A549 (cell line): ENCODE data around the gene KRT7. TPM values are rescaled to one million over a fixed set of nuclear protein-coding genes. Genes with fewer than 3 reads are reported as not detected.

ENCODE experiments used
- ATAC-seq, 2 experiments: fragments of 200-7000 bp in 1 of 2; fragments of >200 bp in 1 of 2; cut with Nextera tagmentation in 1 of 2; cut with Tn5 transposase in 1 of 2; 3 replicates each; pipeline versions ENCODE4 v1.8.0 to v1.9.1; 2018 to 2020; ENCODE audit warnings: mild to moderate bottlenecking in 1 of 2, moderate library complexity in 1 of 2
- CTCF ChIA-PET: fragments of 300-600 bp; sonication (Branson Sonifier 250); formaldehyde crosslinking; extraction: SDS; loops from one replicate; lab custom pipeline; 2021; ENCODE audit warnings: antibody characterized with exemption, inconsistent platforms; lab: Yijun Ruan, JAX
- POLR2A ChIA-PET: fragments of 350-600 bp; formaldehyde crosslinking; extraction: SDS; loops from one replicate; lab custom pipeline; 2021; ENCODE audit warnings: antibody characterized with exemption, inconsistent platforms; lab: Yijun Ruan, JAX
- DNase-seq, 2 experiments: peaks; one replicate each; pipeline versions ENCODE4 v3.0.0 to v3.0.0-alpha.2; 2011 to 2016; ENCODE audit warnings: low read depth in 1 of 2, low spot score in 1 of 2
- FAIRE-seq: peaks from 2 replicates; lab custom pipeline; 2011; peaks lifted over from hg19 to GRCh38; lab: Jason Lieb, UNC
- H3K27ac ChIP-seq, 2 experiments: fragments of >200 bp; sonication (Bioruptor Twin); formaldehyde crosslinking; 3 replicates each; pipeline ENCODE4 v1.5.1; 2016 to 2017
- H3K4me1 ChIP-seq: fragments of >200 bp; sonication (Bioruptor Twin); formaldehyde crosslinking; 3 replicates; pipeline ENCODE4 v1.6.1; 2016
- H3K4me2 ChIP-seq: fragments of >200 bp; sonication (Bioruptor Twin); formaldehyde crosslinking; 3 replicates; pipeline ENCODE4 v1.6.1; 2016
- H3K4me3 ChIP-seq: fragments of >200 bp; sonication (Bioruptor Twin); formaldehyde crosslinking; 3 replicates; pipeline ENCODE4 v1.5.1; 2016
- H3K9me3 ChIP-seq: fragments of >200 bp; sonication (Bioruptor Twin); formaldehyde crosslinking; 3 replicates; pipeline ENCODE4 v1.6.1; 2016
- CHD4 ChIP-seq: fragments of 200-600 bp; sonication (generic); IDR thresholded peaks from 2 replicates; pipeline ENCODE4 v1.6.1; 2016; ENCODE audit warnings: antibody characterized with exemption, mild to moderate bottlenecking, borderline replicate concordance
- EHF ChIP-seq: fragments of 250-450 bp; sonication (Bioruptor Pico); IDR thresholded peaks from 2 replicates; pipeline ENCODE4 v1.5.0; 2020; ENCODE audit warnings: mild to moderate bottlenecking
- FOSB ChIP-seq: fragments of 250-450 bp; sonication (Bioruptor Pico); IDR thresholded peaks from 2 replicates; pipeline ENCODE4 v1.5.0; 2020; ENCODE audit warnings: mild to moderate bottlenecking, moderate library complexity
- HOXA7 ChIP-seq: fragments of 250-450 bp; sonication (Bioruptor Pico); IDR thresholded peaks from 2 replicates; pipeline ENCODE4 v1.5.0; 2020; ENCODE audit warnings: mild to moderate bottlenecking, moderate library complexity
- HOXB5 ChIP-seq: fragments of 250-450 bp; sonication (Bioruptor Pico); IDR thresholded peaks from 2 replicates; pipeline ENCODE4 v1.5.0; 2020; ENCODE audit warnings: mild to moderate bottlenecking, moderate library complexity
- JUN ChIP-seq, 2 experiments: fragments of >200 bp; sonication (Bioruptor Twin); formaldehyde crosslinking; IDR thresholded peaks; 2 replicates in 1 of 2; 3 replicates in 1 of 2; pipeline ENCODE4 v1.6.1; 2016 to 2017
- KDM1A ChIP-seq: fragments of 200-600 bp; sonication (generic); IDR thresholded peaks from 2 replicates; pipeline ENCODE4 v1.6.1; 2016; ENCODE audit warnings: low read depth, mild to moderate bottlenecking
- MAFK ChIP-seq: fragments of 450-650 bp; IDR thresholded peaks from 2 replicates; pipeline ENCODE4 v1.6.1; 2014; ENCODE audit not compliant: partially characterized antibody
- MAZ ChIP-seq: fragments of 150-350 bp; IDR thresholded peaks from 2 replicates; pipeline ENCODE4 v1.6.1; 2014; ENCODE audit warnings: antibody characterized with exemption, low read depth, low read length, borderline replicate concordance
- POLR2AphosphoS2 ChIP-seq: conservative IDR thresholded peaks from 2 replicates; pipeline ENCODE4 v1.6.1; 2012; ENCODE audit warnings: low read length, improper control_type of control experiment, inconsistent platforms
- RCOR1 ChIP-seq: fragments of 150-350 bp; IDR thresholded peaks from 2 replicates; pipeline ENCODE4 v1.6.1; 2014; ENCODE audit warnings: antibody characterized with exemption, low read length, low read depth
- SREBF2 ChIP-seq: fragments of 450-650 bp; IDR thresholded peaks from 2 replicates; pipeline ENCODE4 v1.6.1; 2014; ENCODE audit warnings: mild to moderate bottlenecking, moderate library complexity
- TP53 ChIP-seq: fragments of 250-450 bp; sonication (Bioruptor Pico); IDR thresholded peaks from 2 replicates; pipeline ENCODE4 v1.5.0; 2021; ENCODE audit warnings: mild to moderate bottlenecking, moderate library complexity
- ZNF302 ChIP-seq: fragments of 250-450 bp; sonication (Bioruptor Pico); IDR thresholded peaks from 2 replicates; pipeline ENCODE4 v1.9.0; 2021; ENCODE audit warnings: inconsistent platforms, mild to moderate bottlenecking, moderate library complexity
- WGBS: methylation state at CpG from one replicate; pipeline ENCODE4 v1.1.6; 2017; ENCODE audit errors: missing lambda C conversion rate; 5-methylcytosine and 5-hydroxymethylcytosine counted together
- polyA plus RNA-seq, 4 experiments: library from polyadenylated mRNA; depleted of rRNA in 3 of 4; stranded (reverse); fragments of >200 nt; fragmentation: RNase III in 1 of 4; extraction: RNeasy Plus Mini Kit Qiagen cat#74134 plus additional on column Dnase treatment in 1 of 4; gene quantifications; 2 replicates in 3 of 4; 3 replicates in 1 of 4; pipeline ENCODE4 v1.2.3, GENCODE V29; 2011 to 2017
- TF ChIP-seq, protein P1 (sequence below): fragments of >200 bp; sonication (Bioruptor Twin); formaldehyde crosslinking; IDR thresholded peaks from 3 replicates; pipeline ENCODE4 v1.5.1; 2016
- TF ChIP-seq, protein P2 (sequence below): IDR thresholded peaks from 2 replicates; pipeline ENCODE4 v1.6.1; 2012
- TF ChIP-seq, protein P3 (sequence below): fragments of >200 bp; sonication (Bioruptor Twin); formaldehyde crosslinking; IDR thresholded peaks from 3 replicates; pipeline ENCODE4 v1.6.1; 2016
- TF ChIP-seq, protein P4 (sequence below): fragments of 150-350 bp; IDR thresholded peaks from 2 replicates; pipeline ENCODE4 v1.6.1; 2014; ENCODE audit warnings: low read depth, mild to moderate bottlenecking, low read length
- TF ChIP-seq, protein P5 (sequence below): IDR thresholded peaks from 2 replicates; pipeline ENCODE4 v1.6.1; 2012; ENCODE audit warnings: low read depth, borderline replicate concordance
- TF ChIP-seq, protein P6 (sequence below): fragments of 250-450 bp; sonication (Bioruptor Pico); IDR thresholded peaks from 2 replicates; pipeline ENCODE4 v1.5.0; 2021; ENCODE audit warnings: mild to moderate bottlenecking, moderate library complexity, borderline replicate concordance
- TF ChIP-seq, protein P7 (sequence below): fragments of 450-650 bp; IDR thresholded peaks from 2 replicates; pipeline ENCODE4 v1.6.1; 2014; ENCODE audit warnings: antibody characterized with exemption
- TF ChIP-seq, protein P8 (sequence below): IDR thresholded peaks from 2 replicates; pipeline ENCODE4 v1.6.1; 2012

KRT7 gene
- polyA plus RNA-seq, 2 of the 4 experiments (the other 2 are of a cell fraction): 2,623 to 3,055 TPM

DNA sequence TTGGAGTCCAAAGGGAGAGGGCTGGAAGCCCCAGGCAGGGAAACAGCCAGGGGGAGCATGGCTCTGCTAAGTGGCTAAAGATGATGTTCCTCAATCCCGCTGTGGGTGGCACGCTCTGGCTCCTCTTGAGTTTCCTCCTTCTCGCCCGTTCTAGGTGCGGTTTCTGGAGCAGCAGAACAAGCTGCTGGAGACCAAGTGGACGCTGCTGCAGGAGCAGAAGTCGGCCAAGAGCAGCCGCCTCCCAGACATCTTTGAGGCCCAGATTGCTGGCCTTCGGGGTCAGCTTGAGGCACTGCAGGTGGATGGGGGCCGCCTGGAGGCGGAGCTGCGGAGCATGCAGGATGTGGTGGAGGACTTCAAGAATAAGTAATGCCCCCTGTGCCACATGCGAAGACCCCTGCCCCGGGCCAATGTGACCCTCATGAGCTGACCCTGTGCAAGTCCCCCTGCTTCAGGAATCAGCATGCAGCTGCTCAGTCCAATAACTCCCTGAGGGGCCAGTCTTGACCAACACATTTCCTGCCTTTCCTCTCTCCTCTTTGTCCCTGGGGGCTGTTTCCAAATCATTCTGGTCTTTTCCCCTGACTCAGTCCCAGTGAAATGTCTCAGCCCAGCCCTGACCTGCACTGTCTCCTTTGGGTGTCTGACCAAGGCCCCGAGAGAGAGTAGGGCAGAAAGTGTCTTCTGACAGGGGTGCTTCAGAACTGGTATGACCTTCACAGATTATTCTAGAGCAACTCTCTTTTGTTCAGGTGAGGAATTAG is 2.1 kb downstream of the KRT7 start:
- peak overlapping the region; percentile 99 for H3K4me2 ChIP-seq
- TF ChIP-seq, protein P1, sequence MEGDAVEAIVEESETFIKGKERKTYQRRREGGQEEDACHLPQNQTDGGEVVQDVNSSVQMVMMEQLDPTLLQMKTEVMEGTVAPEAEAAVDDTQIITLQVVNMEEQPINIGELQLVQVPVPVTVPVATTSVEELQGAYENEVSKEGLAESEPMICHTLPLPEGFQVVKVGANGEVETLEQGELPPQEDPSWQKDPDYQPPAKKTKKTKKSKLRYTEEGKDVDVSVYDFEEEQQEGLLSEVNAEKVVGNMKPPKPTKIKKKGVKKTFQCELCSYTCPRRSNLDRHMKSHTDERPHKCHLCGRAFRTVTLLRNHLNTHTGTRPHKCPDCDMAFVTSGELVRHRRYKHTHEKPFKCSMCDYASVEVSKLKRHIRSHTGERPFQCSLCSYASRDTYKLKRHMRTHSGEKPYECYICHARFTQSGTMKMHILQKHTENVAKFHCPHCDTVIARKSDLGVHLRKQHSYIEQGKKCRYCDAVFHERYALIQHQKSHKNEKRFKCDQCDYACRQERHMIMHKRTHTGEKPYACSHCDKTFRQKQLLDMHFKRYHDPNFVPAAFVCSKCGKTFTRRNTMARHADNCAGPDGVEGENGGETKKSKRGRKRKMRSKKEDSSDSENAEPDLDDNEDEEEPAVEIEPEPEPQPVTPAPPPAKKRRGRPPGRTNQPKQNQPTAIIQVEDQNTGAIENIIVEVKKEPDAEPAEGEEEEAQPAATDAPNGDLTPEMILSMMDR: 0 out of 3 replicates have a peak, but pooled peaks have one; percentile 3
- TF ChIP-seq TP53: no peak
- TF ChIP-seq POLR2AphosphoS2: peak; percentile 17
- no peak for TF ChIP-seq RCOR1
- TF ChIP-seq, protein P2, sequence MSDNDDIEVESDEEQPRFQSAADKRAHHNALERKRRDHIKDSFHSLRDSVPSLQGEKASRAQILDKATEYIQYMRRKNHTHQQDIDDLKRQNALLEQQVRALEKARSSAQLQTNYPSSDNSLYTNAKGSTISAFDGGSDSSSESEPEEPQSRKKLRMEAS: peak; percentile 0
- TF ChIP-seq MAFK: no peak
- TF ChIP-seq, protein P3, sequence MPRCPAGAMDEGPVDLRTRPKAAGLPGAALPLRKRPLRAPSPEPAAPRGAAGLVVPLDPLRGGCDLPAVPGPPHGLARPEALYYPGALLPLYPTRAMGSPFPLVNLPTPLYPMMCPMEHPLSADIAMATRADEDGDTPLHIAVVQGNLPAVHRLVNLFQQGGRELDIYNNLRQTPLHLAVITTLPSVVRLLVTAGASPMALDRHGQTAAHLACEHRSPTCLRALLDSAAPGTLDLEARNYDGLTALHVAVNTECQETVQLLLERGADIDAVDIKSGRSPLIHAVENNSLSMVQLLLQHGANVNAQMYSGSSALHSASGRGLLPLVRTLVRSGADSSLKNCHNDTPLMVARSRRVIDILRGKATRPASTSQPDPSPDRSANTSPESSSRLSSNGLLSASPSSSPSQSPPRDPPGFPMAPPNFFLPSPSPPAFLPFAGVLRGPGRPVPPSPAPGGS: no peak
- TF ChIP-seq, all 56 proteins: peak for 3
- WGBS: 0% methylated on average over 13 of the region's 15 CpGs
- ATAC-seq (no peak), DNase-seq (peak in 1 of 2 experiments; percentile 32), FAIRE-seq (no peak)
- peak overlapping the region; percentile 97 for H3K27ac ChIP-seq
- POLR2A ChIA-PET: interaction anchor here (1.0 to 7.4 kb wide), 3 partner anchors 10 to 45 kb away, joined by 3 to 54 read pairs (median 43); no protein-coding TSS in a partner anchor
- peaks cover 73% of the 10 kb centered on the region for H3K4me1 ChIP-seq
- peak overlapping the region; percentile 93 for H3K4me3 ChIP-seq
- H3K9me3 ChIP-seq: no peaks in the 10 kb centered on the region
- CTCF ChIA-PET: interaction anchor here (1.2 to 13.1 kb wide), 12 partner anchors 12 to 630 kb away, joined by 3 to 182 read pairs (median 4); partner anchors contain the start of gene KRT80

DNA sequence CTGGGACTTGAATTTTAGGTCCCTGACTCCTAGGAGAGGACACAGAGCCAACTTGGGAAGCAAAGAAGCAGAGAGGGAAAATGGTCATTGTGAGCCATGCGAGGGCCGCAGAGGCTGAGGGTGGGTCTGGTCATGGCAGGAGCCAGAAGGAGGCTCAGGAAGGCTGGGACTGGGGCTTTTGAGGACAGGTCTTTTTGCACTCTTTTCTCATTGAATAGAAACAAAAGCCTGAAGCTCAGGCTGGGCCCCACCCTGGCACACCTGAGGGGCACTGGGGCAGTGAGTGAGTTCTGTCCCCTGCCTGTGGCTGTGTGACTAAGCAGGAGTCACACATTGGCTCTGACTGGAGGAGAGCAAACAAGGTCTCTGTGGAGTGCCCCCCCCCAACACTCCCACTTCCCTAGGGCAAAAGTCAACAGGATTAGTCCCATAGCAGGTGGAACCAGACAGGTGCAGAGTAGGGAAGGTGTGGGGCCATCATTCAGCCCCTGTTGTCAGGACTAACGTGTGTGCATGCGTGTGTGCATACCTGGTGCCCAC is 2.8 kb downstream of the KRT7 start:
- CTCF ChIA-PET: interaction anchor here (1.2 to 13.1 kb wide), 12 partner anchors 11 to 630 kb away, joined by 3 to 182 read pairs (median 7); partner anchors contain the start of gene KRT80
- peak overlapping the region; percentile 93 for H3K4me3 ChIP-seq
- DNase-seq (peak in 1 of 2 experiments; percentile 24), FAIRE-seq (no peak), ATAC-seq (no peak)
- no peaks in the 10 kb centered on the region for H3K9me3 ChIP-seq
- POLR2A ChIA-PET: interaction anchor here (0.8 to 7.4 kb wide), 4 partner anchors 9 to 44 kb away, joined by 3 to 54 read pairs (median 23); no protein-coding TSS in a partner anchor
- H3K27ac ChIP-seq: peak overlapping the region; percentile 97
- peak; percentile 7; the same call in 1 of the 2 replicates for TF ChIP-seq POLR2AphosphoS2
- TF ChIP-seq TP53: peak; percentile 90
- TF ChIP-seq KDM1A: no peak
- no peak for TF ChIP-seq HOXB5 (CRISPR knock-in tag)
- TF ChIP-seq, protein P4, sequence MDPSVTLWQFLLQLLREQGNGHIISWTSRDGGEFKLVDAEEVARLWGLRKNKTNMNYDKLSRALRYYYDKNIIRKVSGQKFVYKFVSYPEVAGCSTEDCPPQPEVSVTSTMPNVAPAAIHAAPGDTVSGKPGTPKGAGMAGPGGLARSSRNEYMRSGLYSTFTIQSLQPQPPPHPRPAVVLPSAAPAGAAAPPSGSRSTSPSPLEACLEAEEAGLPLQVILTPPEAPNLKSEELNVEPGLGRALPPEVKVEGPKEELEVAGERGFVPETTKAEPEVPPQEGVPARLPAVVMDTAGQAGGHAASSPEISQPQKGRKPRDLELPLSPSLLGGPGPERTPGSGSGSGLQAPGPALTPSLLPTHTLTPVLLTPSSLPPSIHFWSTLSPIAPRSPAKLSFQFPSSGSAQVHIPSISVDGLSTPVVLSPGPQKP: no peak
- TF ChIP-seq HOXA7: peak; percentile 50; the same call in 1 of the 2 replicates
- no peak for TF ChIP-seq EHF (CRISPR knock-in tag)
- no peak for TF ChIP-seq SREBF2
- TF ChIP-seq, protein P5, sequence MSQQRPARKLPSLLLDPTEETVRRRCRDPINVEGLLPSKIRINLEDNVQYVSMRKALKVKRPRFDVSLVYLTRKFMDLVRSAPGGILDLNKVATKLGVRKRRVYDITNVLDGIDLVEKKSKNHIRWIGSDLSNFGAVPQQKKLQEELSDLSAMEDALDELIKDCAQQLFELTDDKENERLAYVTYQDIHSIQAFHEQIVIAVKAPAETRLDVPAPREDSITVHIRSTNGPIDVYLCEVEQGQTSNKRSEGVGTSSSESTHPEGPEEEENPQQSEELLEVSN: no peak
- peak; percentile 1 to 21; a peak in 3 of 5 replicates for TF ChIP-seq JUN (IDR thresholded peaks at IDR 0.05)
- no peak for TF ChIP-seq CHD4
- no peak for TF ChIP-seq MAZ
- TF ChIP-seq, protein P6, sequence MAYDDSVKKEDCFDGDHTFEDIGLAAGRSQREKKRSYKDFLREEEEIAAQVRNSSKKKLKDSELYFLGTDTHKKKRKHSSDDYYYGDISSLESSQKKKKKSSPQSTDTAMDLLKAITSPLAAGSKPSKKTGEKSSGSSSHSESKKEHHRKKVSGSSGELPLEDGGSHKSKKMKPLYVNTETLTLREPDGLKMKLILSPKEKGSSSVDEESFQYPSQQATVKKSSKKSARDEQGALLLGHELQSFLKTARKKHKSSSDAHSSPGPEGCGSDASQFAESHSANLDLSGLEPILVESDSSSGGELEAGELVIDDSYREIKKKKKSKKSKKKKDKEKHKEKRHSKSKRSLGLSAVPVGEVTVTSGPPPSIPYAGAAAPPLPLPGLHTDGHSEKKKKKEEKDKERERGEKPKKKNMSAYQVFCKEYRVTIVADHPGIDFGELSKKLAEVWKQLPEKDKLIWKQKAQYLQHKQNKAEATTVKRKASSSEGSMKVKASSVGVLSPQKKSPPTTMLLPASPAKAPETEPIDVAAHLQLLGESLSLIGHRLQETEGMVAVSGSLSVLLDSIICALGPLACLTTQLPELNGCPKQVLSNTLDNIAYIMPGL (CRISPR knock-in tag): no peak
- TF ChIP-seq ZNF302 (CRISPR knock-in tag): no peak
- TF ChIP-seq FOSB (CRISPR knock-in tag): 0 out of 2 replicates have a peak, but pooled peaks have one; percentile 55
- TF ChIP-seq, protein P3: no peak
- TF ChIP-seq, protein P7, sequence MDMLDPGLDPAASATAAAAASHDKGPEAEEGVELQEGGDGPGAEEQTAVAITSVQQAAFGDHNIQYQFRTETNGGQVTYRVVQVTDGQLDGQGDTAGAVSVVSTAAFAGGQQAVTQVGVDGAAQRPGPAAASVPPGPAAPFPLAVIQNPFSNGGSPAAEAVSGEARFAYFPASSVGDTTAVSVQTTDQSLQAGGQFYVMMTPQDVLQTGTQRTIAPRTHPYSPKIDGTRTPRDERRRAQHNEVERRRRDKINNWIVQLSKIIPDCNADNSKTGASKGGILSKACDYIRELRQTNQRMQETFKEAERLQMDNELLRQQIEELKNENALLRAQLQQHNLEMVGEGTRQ: no peak
- TF ChIP-seq, protein P8, sequence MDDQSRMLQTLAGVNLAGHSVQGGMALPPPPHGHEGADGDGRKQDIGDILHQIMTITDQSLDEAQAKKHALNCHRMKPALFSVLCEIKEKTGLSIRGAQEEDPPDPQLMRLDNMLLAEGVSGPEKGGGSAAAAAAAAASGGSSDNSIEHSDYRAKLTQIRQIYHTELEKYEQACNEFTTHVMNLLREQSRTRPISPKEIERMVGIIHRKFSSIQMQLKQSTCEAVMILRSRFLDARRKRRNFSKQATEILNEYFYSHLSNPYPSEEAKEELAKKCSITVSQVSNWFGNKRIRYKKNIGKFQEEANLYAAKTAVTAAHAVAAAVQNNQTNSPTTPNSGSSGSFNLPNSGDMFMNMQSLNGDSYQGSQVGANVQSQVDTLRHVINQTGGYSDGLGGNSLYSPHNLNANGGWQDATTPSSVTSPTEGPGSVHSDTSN: peak; percentile 11; the same call in 1 of the 2 replicates
- H3K4me2 ChIP-seq: peak overlapping the region; percentile 99
- WGBS: 13% methylated on average over 4 of the region's 4 CpGs
- H3K4me1 ChIP-seq: peaks cover 73% of the 10 kb centered on the region
